Mucosa of rectum (tissue), 2 donors: ENCODE results near the gene SSBP1.
"Not testable (repeated sequence)": the region's sequence is repeated elsewhere in the genome, so short reads cannot be mapped to it uniquely, and the experiment has no call there.

ENCODE experiments used
- H3K27ac ChIP-seq, 2 donors: one replicate each; pipeline ENCODE4 v1.7.0; 2013; ENCODE audit warnings: inconsistent platforms in 2 of 2, low read depth in 2 of 2, low read length in 2 of 2
- H3K27me3 ChIP-seq, 2 donors: one replicate each; pipeline ENCODE4 v1.7.0; 2013; ENCODE audit warnings: low read length in 2 of 2; ENCODE audit not compliant: control insufficient read depth in 2 of 2, insufficient read depth in 2 of 2
- H3K36me3 ChIP-seq, 2 donors: one replicate each; pipeline ENCODE4 v1.7.0; 2013; ENCODE audit warnings: low read length in 2 of 2; ENCODE audit not compliant: control insufficient read depth in 2 of 2, insufficient read depth in 2 of 2
- H3K4me1 ChIP-seq, 2 donors: one replicate each; pipeline ENCODE4 v1.7.0; 2013; ENCODE audit warnings: low read length in 2 of 2, mild to moderate bottlenecking in 1 of 2; ENCODE audit not compliant: control insufficient read depth in 2 of 2, insufficient read depth in 2 of 2
- H3K4me3 ChIP-seq, 2 donors: one replicate each; pipeline ENCODE4 v1.7.0; 2013; ENCODE audit warnings: low read length in 2 of 2
- H3K9ac ChIP-seq, 2 donors: one replicate each; pipeline ENCODE4 v1.7.0; 2013; ENCODE audit warnings: low read length in 2 of 2, low read depth in 1 of 2, mild to moderate bottlenecking in 1 of 2
- H3K9me3 ChIP-seq, 2 donors: one replicate each; pipeline ENCODE4 v1.7.0; 2013; ENCODE audit warnings: low read length in 2 of 2; ENCODE audit not compliant: control insufficient read depth in 2 of 2
- donor health status: healthy.
- donor health status: Normal muscosa, but diverticular disease.

The SSBP1 gene

DNA sequence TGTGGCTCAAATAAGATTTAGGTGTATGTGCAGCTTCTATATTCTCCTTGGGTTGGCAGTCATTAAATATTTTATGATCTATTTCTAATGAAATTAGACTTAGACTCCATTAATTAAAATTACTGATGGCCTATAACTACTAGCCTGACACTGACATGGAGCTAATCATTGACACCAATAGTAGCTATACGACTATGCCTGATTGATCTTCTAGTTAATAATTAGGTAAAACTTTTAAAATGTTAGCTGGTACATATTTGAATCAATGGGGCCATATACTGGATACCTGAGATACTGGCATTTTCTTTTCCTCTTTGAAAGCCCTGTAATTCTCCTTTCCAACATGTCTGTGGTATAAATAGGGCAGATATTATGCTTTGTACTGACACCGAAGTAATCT lies 15.6 kb upstream of the SSBP1 start:
- H3K27me3 ChIP-seq: no peaks in the 10 kb centered on the region
- H3K27ac ChIP-seq: no peak overlapping the region
- no peak overlapping the region for H3K4me3 ChIP-seq
- H3K9me3 ChIP-seq: no peaks in the 10 kb centered on the region
- H3K9ac ChIP-seq: no peak overlapping the region
- no peaks in the 10 kb centered on the region for H3K4me1 ChIP-seq
- no peaks in the 10 kb centered on the region for H3K36me3 ChIP-seq

DNA sequence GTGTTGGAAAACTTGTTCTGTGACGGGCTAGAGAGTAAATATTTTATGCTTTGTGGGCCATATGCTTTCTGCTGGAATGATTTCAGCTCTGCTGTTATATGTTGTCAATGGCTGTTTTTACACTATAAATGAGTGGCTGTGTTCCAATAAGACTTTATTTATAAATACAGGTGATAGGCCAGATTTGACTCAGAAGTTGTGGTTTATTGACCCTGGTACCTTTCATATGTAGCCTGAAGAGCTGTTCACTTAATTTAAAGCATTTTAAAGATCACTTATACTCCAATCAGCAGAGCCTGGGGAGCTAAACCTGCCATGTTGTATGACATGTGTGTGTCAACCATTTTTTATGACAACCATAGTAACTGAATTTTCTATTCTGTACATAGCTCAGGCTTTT lies 9.1 kb upstream of the SSBP1 start:
- Histone ChIP-seq H3K27me3 (no peaks in the 10 kb centered on the region), H3K36me3 (no peaks in the 10 kb centered on the region), H3K9me3 (no peaks in the 10 kb centered on the region), H3K4me3 (no peak overlapping the region), H3K27ac (no peak overlapping the region), H3K4me1 (no peaks in the 10 kb centered on the region), H3K9ac (no peak overlapping the region)

DNA sequence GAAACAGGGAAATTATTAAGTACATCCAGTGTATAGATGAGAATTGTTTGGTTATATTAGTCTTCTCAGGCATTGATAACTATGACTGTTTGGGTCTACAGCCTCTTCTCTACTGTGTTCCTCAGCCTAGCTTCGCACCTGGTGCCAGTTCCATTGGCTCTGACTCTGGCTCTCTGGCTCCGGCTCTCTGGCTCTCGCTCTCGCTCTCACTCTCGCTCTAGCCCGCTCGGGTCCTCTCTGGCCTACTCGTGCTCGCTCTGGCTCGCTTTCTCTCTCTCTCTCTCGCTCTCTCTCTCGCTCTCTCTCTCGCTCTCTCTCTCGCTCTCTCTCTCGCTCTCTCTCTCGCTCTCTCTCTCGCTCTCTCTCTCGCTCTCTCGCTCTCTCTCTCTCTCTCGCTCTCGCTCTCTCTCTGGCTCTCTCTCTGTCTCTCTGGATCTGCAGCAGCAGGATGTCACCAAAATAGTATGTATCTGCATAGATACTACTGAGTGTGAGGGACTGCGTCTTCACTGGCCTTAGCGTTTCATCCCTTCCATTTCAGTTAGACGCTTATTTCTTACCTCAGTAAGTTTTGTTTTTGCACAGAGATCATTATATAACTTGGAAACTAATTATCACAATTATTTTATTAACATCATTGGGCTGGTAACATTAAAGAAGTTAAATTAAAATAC lies 6.5 kb upstream of the SSBP1 start:
- Histone ChIP-seq H3K4me1 (no peaks in the 10 kb centered on the region), H3K27me3 (no peaks in the 10 kb centered on the region), H3K36me3 (no peaks in the 10 kb centered on the region), H3K9me3 (no peaks in the 10 kb centered on the region), H3K9ac (no peak overlapping the region), H3K27ac (no peak overlapping the region), H3K4me3 (no peak overlapping the region)

DNA sequence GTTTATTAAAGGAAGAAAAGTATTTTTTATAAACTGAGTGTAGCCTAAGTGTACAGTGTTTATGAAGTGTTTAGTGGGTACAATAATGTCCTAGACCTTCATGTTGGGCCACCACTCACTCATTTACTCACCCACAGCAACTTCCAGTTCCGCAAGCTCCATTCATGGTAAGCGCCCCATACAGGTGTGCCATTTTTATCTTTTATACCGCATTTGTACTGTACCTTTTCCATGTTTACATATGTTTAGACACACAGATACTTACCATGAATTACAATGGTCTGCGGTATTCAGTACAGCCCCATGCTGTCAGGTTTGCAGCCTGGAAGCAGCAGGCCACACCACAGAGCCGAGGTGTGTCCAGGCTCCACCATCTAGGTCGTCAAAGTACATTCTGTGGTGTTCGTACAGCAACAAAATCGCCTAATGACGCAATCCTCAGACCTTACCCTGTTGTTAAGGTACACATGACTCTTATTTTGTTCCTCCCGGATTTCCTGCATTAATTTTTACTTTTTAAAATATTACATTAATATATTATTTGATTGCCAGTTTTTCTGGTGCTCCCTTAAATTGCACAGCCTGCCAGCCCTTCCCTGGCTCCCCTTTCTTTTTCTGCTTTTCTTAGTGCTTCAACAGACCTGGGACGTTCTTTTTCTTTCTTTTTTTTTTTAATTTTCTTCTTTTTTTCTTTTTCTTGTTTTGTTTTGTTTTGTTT lies 881 bp upstream of the SSBP1 start:
- Histone ChIP-seq H3K27me3 (no peaks in the 10 kb centered on the region), H3K36me3 (peaks cover 15 to 18% of the 10 kb centered on the region in 2 donors), H3K4me3 (peak overlapping the region; percentile 94 to 96), H3K9ac (peak overlapping the region; percentile 66 to 76), H3K4me1 (peaks cover 6 to 16% of the 10 kb centered on the region in 2 donors), H3K9me3 (no peaks in the 10 kb centered on the region), H3K27ac (peak overlapping the region; percentile 74 to 83)

DNA sequence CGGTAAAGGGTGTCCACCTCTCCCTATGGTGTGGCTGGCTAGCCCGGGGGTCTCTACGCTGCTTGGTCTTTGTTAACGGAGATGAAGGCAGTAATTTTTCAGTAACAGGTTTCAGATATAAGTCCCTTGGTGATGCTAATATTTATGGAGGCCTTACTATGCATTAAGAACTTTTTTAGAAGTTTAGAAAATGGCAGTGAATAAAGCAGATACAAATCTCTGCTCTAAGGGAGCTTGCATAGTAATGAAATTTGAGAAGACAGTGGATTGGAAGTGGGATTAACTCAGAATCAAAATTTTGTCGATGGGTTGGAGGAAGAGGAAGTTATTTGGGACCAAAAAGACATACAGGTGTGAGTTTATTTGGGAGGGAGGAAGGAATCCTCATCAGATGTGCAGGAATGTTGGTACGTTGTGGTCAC lies 445 bp downstream of the SSBP1 start:
- Histone ChIP-seq H3K27me3 (no peaks in the 10 kb centered on the region), H3K4me3 (peak overlapping the region; percentile 94 to 96), H3K9me3 (no peaks in the 10 kb centered on the region), H3K27ac (peak overlapping the region; percentile 74 to 83), H3K9ac (peak overlapping the region; percentile 76 to 85), H3K36me3 (peaks cover 25 to 26% of the 10 kb centered on the region in 2 donors), H3K4me1 (peaks cover 6 to 16% of the 10 kb centered on the region in 2 donors)

DNA sequence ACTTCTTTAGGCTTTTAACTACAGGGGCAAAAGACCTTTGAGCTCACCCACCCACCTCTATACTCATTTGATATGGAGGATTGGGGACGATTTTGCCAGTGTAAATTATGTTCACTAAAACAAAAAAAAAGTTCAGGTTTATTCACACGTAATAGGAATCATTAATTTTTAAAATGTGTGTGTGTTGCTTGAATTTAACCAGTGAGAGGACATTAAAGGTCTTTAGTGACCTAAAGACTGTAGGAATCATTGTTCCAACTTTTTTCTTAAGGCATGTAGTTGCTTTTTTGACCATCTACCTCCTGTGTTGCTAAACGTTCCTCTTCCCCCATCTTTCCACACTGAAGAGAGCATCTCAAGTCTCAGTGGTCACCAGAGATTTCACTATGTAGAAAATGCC lies 1.1 kb downstream of the SSBP1 start:
- Histone ChIP-seq H3K9ac (no peak overlapping the region), H3K4me3 (peak overlapping the region; percentile 94 to 96), H3K4me1 (peaks cover 6 to 16% of the 10 kb centered on the region in 2 donors), H3K27me3 (no peaks in the 10 kb centered on the region), H3K36me3 (peaks cover 31 to 33% of the 10 kb centered on the region in 2 donors), H3K27ac (no peak overlapping the region), H3K9me3 (no peaks in the 10 kb centered on the region)

DNA sequence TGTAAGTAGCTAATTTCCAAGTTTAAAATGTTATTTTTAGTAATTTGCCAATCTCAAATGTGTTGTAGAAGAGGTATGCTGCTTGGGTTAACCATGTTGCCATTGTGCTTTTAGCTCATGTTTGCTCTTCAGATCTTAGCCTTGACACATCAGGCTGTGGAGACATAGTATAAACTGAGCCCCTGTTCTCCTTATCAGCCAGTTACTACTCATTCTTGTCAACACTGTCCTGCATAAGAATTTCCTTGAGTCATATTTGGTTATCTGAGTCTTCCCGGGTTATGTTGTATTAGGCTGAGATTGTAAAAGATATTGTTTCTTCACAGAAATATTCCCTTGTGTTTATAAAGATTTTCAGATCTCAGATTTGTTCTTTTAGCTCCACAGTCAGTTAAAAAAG lies 4.1 kb downstream of the SSBP1 start:
- Histone ChIP-seq H3K27ac (no peak overlapping the region), H3K27me3 (no peaks in the 10 kb centered on the region), H3K9ac (no peak overlapping the region), H3K36me3 (peaks cover 49 to 53% of the 10 kb centered on the region in 2 donors), H3K4me3 (no peak overlapping the region), H3K9me3 (no peaks in the 10 kb centered on the region), H3K4me1 (peaks cover 5 to 13% of the 10 kb centered on the region in 2 donors)

DNA sequence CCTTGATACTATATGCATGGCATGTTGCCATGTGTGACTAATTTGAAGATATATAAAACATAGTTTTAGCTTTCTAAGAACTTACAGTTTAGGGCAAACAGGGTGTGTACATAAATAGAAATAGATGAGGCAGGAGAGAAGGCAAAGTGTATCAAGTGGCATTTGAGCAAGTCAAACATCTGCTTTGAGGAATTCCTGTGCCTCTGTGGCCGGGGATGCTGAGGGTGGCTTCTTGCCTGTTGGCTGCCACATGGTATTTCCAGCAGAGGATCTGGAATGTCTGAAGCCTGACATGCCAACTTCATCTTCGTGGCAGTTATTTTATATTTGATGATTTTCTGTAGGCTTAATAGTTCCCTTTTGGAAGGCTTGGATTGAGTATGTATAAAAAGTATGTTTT lies 6.0 kb downstream of the SSBP1 start:
- no peaks in the 10 kb centered on the region for H3K27me3 ChIP-seq
- no peak overlapping the region for H3K9ac ChIP-seq
- H3K9me3 ChIP-seq: no peaks in the 10 kb centered on the region
- peaks cover 62 to 68% of the 10 kb centered on the region in 2 donors for H3K36me3 ChIP-seq
- no peak overlapping the region for H3K4me3 ChIP-seq
- no peak overlapping the region for H3K27ac ChIP-seq
- H3K4me1 ChIP-seq: peaks cover under 1 to 5% of the 10 kb centered on the region in 2 donors

DNA sequence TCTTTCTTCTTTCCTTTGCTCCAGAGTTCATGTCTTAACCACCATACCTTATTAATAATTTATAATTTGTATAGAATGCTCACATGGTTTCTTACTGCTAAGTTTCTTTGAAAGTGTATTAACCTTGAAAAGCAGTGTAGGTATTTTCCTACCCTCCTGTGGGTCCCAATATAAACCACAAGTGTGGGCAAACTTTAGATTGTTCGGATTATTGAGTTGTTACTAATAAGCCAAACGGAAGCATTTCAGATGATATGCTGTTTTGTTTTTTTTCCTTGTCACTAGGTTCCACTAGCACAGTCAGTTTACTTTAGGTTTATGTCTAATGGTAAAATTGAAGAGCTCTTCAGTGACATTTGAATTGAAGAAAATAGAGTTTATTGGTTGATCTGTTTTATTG lies 10.2 kb downstream of the SSBP1 start:
- no peak overlapping the region for H3K4me3 ChIP-seq
- H3K36me3 ChIP-seq: peaks cover 79 to 85% of the 10 kb centered on the region in 2 donors
- H3K27ac ChIP-seq: no peak overlapping the region
- H3K9ac ChIP-seq: no peak overlapping the region
- H3K9me3 ChIP-seq: peaks cover 17 to 24% of the 10 kb centered on the region in 2 donors
- H3K4me1 ChIP-seq: no peaks in the 10 kb centered on the region
- H3K27me3 ChIP-seq: no peaks in the 10 kb centered on the region

DNA sequence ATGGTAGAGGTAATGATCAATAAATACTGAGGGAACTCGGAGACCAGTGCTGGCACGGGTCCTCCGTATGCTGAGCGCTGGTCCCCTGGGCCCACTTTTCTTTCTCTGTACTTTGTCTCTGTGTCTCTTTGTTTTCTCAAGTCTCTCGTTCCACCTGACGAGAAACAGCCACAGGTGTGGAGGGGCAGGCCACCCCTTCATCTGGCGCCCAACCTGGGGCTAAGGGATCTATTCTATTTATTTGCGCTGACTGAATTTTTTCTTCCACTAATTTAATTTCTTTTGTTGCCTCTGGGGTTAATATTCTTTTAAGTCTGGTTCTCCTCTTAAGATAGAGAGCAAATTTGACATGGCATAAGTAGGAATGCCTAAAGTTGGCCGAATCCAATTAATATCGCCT lies 13.7 kb downstream of the SSBP1 start:
- not testable (repeated sequence) for H3K9ac ChIP-seq, H3K4me1 ChIP-seq, H3K27me3 ChIP-seq, H3K4me3 ChIP-seq, H3K27ac ChIP-seq
- peaks cover 59 to 75% of the 10 kb centered on the region in 2 donors for H3K36me3 ChIP-seq
- peaks cover 17 to 24% of the 10 kb centered on the region in 2 donors for H3K9me3 ChIP-seq
